Esophagus muscularis mucosa (tissue), 4 donors: ENCODE results near the gene LDLRAD3.

ENCODE experiments used
- CTCF ChIP-seq, 3 experiments: fragments of 200-600 bp in 2 of 3; fragments of 450-650 bp in 1 of 3; sonication (generic) in 2 of 3; IDR thresholded peaks; one replicate each; pipeline ENCODE4 v1.5.1; 2017 to 2019; ENCODE audit warnings: antibody characterized with exemption in 3 of 3, mild to moderate bottlenecking in 2 of 3, moderate library complexity in 1 of 3
- EP300 ChIP-seq: sonication (generic); formaldehyde crosslinking; IDR thresholded peaks from one replicate; pipeline ENCODE4 v1.6.1; 2017; ENCODE audit warnings: antibody characterized with exemption
- POLR2A ChIP-seq: fragments of 450-650 bp; IDR thresholded peaks from one replicate; pipeline ENCODE4 v1.6.1; 2017; ENCODE audit warnings: antibody characterized with exemption, moderate library complexity, mild to moderate bottlenecking, low read depth
- POLR2AphosphoS5 ChIP-seq, 2 donors: sonication (generic); formaldehyde crosslinking; IDR thresholded peaks; one replicate each; pipeline ENCODE4 v1.6.1; 2017; ENCODE audit warnings: antibody characterized with exemption in 2 of 2

- TF ChIP-seq CTCF (IDR thresholded peaks at IDR 0.05) (no peak), POLR2A (no peak), EP300 (no peak), POLR2AphosphoS5 (IDR thresholded peaks at IDR 0.05) (no peak)
Observed at GRCh38 chr11:36186340-36187175, 242.7 kb downstream of the LDLRAD3 start.
